Liver (tissue), 9 donors: ENCODE results near the gene FOXO3. TPM values are rescaled to one million over a fixed set of nuclear protein-coding genes. Genes with fewer than 3 reads are reported as not detected.

ENCODE experiments used
- DNase-seq: peaks from one replicate; pipeline ENCODE4 v3.0.0-alpha.2; 2017; ENCODE audit warnings: low spot score
- H3K27ac ChIP-seq, 2 donors: one replicate each; pipeline ENCODE4 v1.7.0; 2013; ENCODE audit warnings: inconsistent platforms in 2 of 2, low read length in 2 of 2, control low read depth in 1 of 2, low read depth in 1 of 2, mild to moderate bottlenecking in 1 of 2
- H3K27me3 ChIP-seq, 4 donors: one replicate each; pipeline versions ENCODE4 v1.6.1 to v1.7.0; 2013; ENCODE audit warnings: low read length in 3 of 4, inconsistent platforms in 1 of 4, mild to moderate bottlenecking in 1 of 4, moderate library complexity in 1 of 4; ENCODE audit not compliant: control insufficient read depth in 4 of 4, insufficient read depth in 4 of 4
- H3K36me3 ChIP-seq, 4 donors: one replicate each; pipeline versions ENCODE4 v1.6.1 to v1.7.0; 2013; ENCODE audit warnings: low read length in 3 of 4, mild to moderate bottlenecking in 3 of 4, low read depth in 1 of 4, moderate library complexity in 1 of 4; ENCODE audit not compliant: control insufficient read depth in 4 of 4, insufficient read depth in 3 of 4
- H3K4me1 ChIP-seq, 4 donors: one replicate each; pipeline versions ENCODE4 v1.6.1 to v1.7.0; 2013; ENCODE audit warnings: low read length in 3 of 4, mild to moderate bottlenecking in 3 of 4, moderate library complexity in 1 of 4; ENCODE audit not compliant: control insufficient read depth in 4 of 4, insufficient read depth in 4 of 4
- H3K4me3 ChIP-seq, 3 donors: one replicate each; pipeline versions ENCODE4 v1.6.1 to v1.7.0; 2013; ENCODE audit warnings: low read length in 3 of 3, control low read depth in 1 of 3, low read depth in 1 of 3, mild to moderate bottlenecking in 1 of 3
- H3K9ac ChIP-seq, 2 donors: one replicate each; pipeline ENCODE4 v1.7.0; 2013; ENCODE audit warnings: low read length in 2 of 2, mild to moderate bottlenecking in 2 of 2, moderate library complexity in 2 of 2, control low read depth in 1 of 2, low read depth in 1 of 2
- H3K9me3 ChIP-seq, 4 donors: one replicate each; pipeline versions ENCODE4 v1.6.1 to v1.7.0; 2013; ENCODE audit warnings: low read length in 3 of 4; ENCODE audit not compliant: control insufficient read depth in 4 of 4
- ATF3 ChIP-seq: IDR thresholded peaks from 2 replicates; pipeline ENCODE4 v1.6.1; 2016; ENCODE audit warnings: antibody characterized with exemption
- EGR1 ChIP-seq, 2 donors: IDR thresholded peaks; 2 replicates each; pipeline ENCODE4 v1.6.1; 2016 to 2018; ENCODE audit warnings: antibody characterized with exemption in 2 of 2, low read depth in 2 of 2
- FOXA1 ChIP-seq: IDR thresholded peaks from 2 replicates; pipeline ENCODE4 v1.6.1; 2016; ENCODE audit warnings: antibody characterized with exemption
- FOXA2 ChIP-seq: IDR thresholded peaks from 2 replicates; pipeline ENCODE4 v1.6.1; 2016; ENCODE audit warnings: antibody characterized with exemption
- GABPA ChIP-seq, 2 donors: IDR thresholded peaks in 1 of 2; conservative IDR thresholded peaks in 1 of 2; 2 replicates each; pipeline ENCODE4 v1.6.1; 2016; ENCODE audit warnings: antibody characterized with exemption in 2 of 2, mild to moderate bottlenecking in 1 of 2, moderate library complexity in 1 of 2
- HNF4A ChIP-seq, 2 donors: conservative IDR thresholded peaks; 2 replicates each; pipeline ENCODE4 v1.6.1; 2016; ENCODE audit warnings: antibody characterized with exemption in 2 of 2, mild to moderate bottlenecking in 2 of 2
- HNF4G ChIP-seq: IDR thresholded peaks from 2 replicates; pipeline ENCODE4 v1.6.1; 2016; ENCODE audit warnings: antibody characterized with exemption
- NR2F2 ChIP-seq: IDR thresholded peaks from 2 replicates; pipeline ENCODE4 v1.6.1; 2016; ENCODE audit warnings: antibody characterized with exemption
- RAD21 ChIP-seq, 2 donors: IDR thresholded peaks; 2 replicates each; pipeline ENCODE4 v1.6.1; 2016; ENCODE audit warnings: antibody characterized with exemption in 2 of 2, mild to moderate bottlenecking in 2 of 2
- REST ChIP-seq: IDR thresholded peaks from 2 replicates; pipeline ENCODE4 v1.6.1; 2016; ENCODE audit warnings: antibody characterized with exemption, mild to moderate bottlenecking
- RXRA ChIP-seq, 2 donors: IDR thresholded peaks; 2 replicates each; pipeline ENCODE4 v1.6.1; 2017 to 2018; ENCODE audit warnings: antibody characterized with exemption in 2 of 2, mild to moderate bottlenecking in 1 of 2
- SP1 ChIP-seq: IDR thresholded peaks from 2 replicates; pipeline ENCODE4 v1.6.1; 2018; ENCODE audit warnings: antibody characterized with exemption, mild to moderate bottlenecking
- TAF1 ChIP-seq: conservative IDR thresholded peaks from 2 replicates; pipeline ENCODE4 v1.6.1; 2016; ENCODE audit warnings: antibody characterized with exemption, mild to moderate bottlenecking
- YY1 ChIP-seq: IDR thresholded peaks from 2 replicates; pipeline ENCODE4 v1.6.1; 2016; ENCODE audit warnings: antibody characterized with exemption, mild to moderate bottlenecking
- WGBS: extraction: QIAGEN DNeasy Blood & Tissue Kit; methylation state at CpG from one replicate; pipeline ENCODE4 v1.1.7; 2013; 5-methylcytosine and 5-hydroxymethylcytosine counted together
- polyA plus RNA-seq, 2 donors: library from polyadenylated mRNA; stranded (reverse) in 1 of 2; unstranded in 1 of 2; fragments of 200-250 nt in 1 of 2; fragments of >200 nt in 1 of 2; fragmentation: Nextera tagmentation in 1 of 2; extraction: Ambion mirVana in 1 of 2; gene quantifications; one replicate each; pipeline versions ENCODE4 v1.2.1 to v1.2.3, GENCODE V29; 2013 to 2015
- total RNA-seq, 2 donors: library from RNA; depleted of rRNA; stranded (reverse); fragments of >200 nt; gene quantifications; one replicate each; pipeline ENCODE4 v1.2.3, GENCODE V29; 2014
- TF ChIP-seq, protein P1 (sequence below): IDR thresholded peaks from 2 replicates; pipeline ENCODE4 v1.6.1; 2016; ENCODE audit warnings: antibody characterized with exemption
- TF ChIP-seq, protein P2 (sequence below): IDR thresholded peaks from 2 replicates; pipeline ENCODE4 v1.6.1; 2016; ENCODE audit warnings: antibody characterized with exemption
- TF ChIP-seq, protein P3 (sequence below): fragments of 150-350 bp; IDR thresholded peaks from 2 replicates; pipeline ENCODE4 v1.5.1; 2017; ENCODE audit warnings: improper control_type of control experiment, low read depth, low read length; ENCODE audit not compliant: missing input control
- donor health status: healthy.
- donor health status: healthy.
- donor health status: healthy.
- donor health status: healthy.
- donor health status: healthy.

FOXO3 gene
- total and polyA plus RNA-seq, 4 donors: 6.0 to 72.2 (median 17.3) TPM

- 71% methylated on average over 8 of the region's 8 CpGs for WGBS
- Histone ChIP-seq H3K36me3 (no peaks in the 10 kb centered on the region), H3K27ac (peak overlapping the region in 1 of 2 donors; percentile 36), H3K4me3 (no peak overlapping the region), H3K9me3 (no peaks in the 10 kb centered on the region), H3K27me3 (no peaks in the 10 kb centered on the region), H3K9ac (no peak overlapping the region), H3K4me1 (peaks cover 21 to 66% (median 61%) of the 10 kb centered on the region in 4 donors)
- no peak for DNase-seq
- peak; percentile 23 for TF ChIP-seq SP1
- TF ChIP-seq TAF1: no peak
- no peak for TF ChIP-seq FOXA1
- TF ChIP-seq ATF3: no peak
Observed at GRCh38 chr6:108591040-108591816, 30.5 kb downstream of the FOXO3 start.

DNA sequence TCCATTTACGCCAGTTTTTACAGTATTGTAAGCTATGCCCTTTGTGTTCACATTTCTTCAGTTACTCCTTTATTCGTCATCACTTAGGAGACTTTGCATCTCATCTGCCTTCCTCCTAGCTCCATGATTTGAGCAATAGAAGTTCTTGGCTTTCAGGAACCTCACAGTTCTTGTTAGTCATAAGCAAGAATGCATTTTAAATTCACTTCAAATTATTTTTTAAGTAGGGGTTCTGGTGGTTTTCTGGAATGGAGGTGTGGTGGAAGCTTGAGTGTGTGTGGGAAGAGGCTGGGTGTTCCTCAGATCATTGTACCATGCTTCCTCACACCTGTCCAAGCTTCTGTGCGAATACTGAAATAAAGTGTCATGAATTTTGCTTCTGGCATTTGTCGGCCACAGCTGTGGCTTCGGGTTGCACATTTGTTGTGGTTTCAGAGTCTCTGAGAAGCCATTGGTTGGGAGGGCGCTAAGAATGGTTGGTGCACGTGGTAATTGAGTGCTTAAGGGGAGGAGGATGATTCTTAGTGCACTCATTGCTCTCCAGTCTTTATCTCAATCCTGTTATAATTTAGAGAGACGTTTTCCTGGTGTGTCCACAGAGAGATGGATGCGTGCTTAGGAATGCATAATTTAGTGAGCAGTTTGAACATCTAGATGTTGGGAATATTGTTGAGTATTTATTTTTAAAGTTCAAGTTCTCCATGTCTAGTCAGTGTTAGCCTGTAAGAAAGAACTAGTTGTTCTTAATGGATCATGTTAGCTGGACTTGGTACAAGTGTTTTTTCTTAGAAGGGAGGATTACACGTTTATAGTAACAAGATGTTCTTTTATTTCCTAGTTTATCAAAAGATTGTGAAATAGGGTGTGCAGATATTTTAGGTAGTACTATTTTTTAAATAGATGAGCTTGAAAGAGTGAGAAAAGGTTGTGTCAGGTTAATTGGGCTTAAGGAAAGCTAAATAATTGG, 31.9 kb downstream of the FOXO3 start:
- TF ChIP-seq, protein P1, sequence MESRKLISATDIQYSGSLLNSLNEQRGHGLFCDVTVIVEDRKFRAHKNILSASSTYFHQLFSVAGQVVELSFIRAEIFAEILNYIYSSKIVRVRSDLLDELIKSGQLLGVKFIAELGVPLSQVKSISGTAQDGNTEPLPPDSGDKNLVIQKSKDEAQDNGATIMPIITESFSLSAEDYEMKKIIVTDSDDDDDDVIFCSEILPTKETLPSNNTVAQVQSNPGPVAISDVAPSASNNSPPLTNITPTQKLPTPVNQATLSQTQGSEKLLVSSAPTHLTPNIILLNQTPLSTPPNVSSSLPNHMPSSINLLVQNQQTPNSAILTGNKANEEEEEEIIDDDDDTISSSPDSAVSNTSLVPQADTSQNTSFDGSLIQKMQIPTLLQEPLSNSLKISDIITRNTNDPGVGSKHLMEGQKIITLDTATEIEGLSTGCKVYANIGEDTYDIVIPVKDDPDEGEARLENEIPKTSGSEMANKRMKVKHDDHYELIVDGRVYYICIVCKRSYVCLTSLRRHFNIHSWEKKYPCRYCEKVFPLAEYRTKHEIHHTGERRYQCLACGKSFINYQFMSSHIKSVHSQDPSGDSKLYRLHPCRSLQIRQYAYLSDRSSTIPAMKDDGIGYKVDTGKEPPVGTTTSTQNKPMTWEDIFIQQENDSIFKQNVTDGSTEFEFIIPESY: no peak
- TF ChIP-seq EGR1 (IDR thresholded peaks at IDR 0.05; ENCODE audit: low read depth in 2 of 2) (no peak), REST (no peak), NR2F2 (no peak), ATF3 (no peak), TAF1 (no peak), GABPA (IDR thresholded peaks at IDR 0.05 in 1 of 2, conservative IDR thresholded peaks at IDR 0.05 in 1 of 2) (no peak), HNF4A (conservative IDR thresholded peaks at IDR 0.05) (peak in 1 of 2 donors; percentile 12), SP1 (peak; percentile 8), FOXA2 (no peak), FOXA1 (no peak), RAD21 (IDR thresholded peaks at IDR 0.05) (no peak), YY1 (peak; percentile 19), RXRA (IDR thresholded peaks at IDR 0.05) (no peak), HNF4G (no peak)
- TF ChIP-seq, protein P2, sequence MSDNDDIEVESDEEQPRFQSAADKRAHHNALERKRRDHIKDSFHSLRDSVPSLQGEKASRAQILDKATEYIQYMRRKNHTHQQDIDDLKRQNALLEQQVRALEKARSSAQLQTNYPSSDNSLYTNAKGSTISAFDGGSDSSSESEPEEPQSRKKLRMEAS: no peak
- TF ChIP-seq, protein P3, sequence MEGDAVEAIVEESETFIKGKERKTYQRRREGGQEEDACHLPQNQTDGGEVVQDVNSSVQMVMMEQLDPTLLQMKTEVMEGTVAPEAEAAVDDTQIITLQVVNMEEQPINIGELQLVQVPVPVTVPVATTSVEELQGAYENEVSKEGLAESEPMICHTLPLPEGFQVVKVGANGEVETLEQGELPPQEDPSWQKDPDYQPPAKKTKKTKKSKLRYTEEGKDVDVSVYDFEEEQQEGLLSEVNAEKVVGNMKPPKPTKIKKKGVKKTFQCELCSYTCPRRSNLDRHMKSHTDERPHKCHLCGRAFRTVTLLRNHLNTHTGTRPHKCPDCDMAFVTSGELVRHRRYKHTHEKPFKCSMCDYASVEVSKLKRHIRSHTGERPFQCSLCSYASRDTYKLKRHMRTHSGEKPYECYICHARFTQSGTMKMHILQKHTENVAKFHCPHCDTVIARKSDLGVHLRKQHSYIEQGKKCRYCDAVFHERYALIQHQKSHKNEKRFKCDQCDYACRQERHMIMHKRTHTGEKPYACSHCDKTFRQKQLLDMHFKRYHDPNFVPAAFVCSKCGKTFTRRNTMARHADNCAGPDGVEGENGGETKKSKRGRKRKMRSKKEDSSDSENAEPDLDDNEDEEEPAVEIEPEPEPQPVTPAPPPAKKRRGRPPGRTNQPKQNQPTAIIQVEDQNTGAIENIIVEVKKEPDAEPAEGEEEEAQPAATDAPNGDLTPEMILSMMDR: no peak
- H3K9me3 ChIP-seq: no peaks in the 10 kb centered on the region
- peak overlapping the region in 1 of 2 donors; percentile 39 for H3K27ac ChIP-seq
- no peak overlapping the region for H3K9ac ChIP-seq
- DNase-seq: no peak
- H3K27me3 ChIP-seq: no peaks in the 10 kb centered on the region
- H3K4me1 ChIP-seq: peaks cover 12 to 67% (median 57%) of the 10 kb centered on the region in 4 donors
- no peaks in the 10 kb centered on the region for H3K36me3 ChIP-seq
- no peak overlapping the region for H3K4me3 ChIP-seq
- 64% methylated on average over 10 of the region's 10 CpGs for WGBS
